Gastroesophageal sphincter (tissue), 4 donors: ENCODE results near the gene APOBEC3A. TPM values are rescaled to one million over a fixed set of nuclear protein-coding genes. Genes with fewer than 3 reads are reported as not detected.

Experiments used
- ATAC-seq: fragments of 150-250 bp; one replicate; pipeline ENCODE4 v1.9.1; 2016; ENCODE audit warnings: mild to moderate bottlenecking, moderate library complexity
- H3K27ac ChIP-seq, 4 donors: fragments of 200-600 bp; sonication (generic) in 3 of 4; 1 replicate in 3 of 4; 2 replicates in 1 of 4; pipeline ENCODE4 v1.5.1; 2016 to 2019
- H3K27me3 ChIP-seq: fragments of 200-600 bp; sonication (generic); one replicate; pipeline ENCODE4 v1.5.1; 2019
- H3K36me3 ChIP-seq, 2 donors: fragments of 200-600 bp; sonication (generic); one replicate each; pipeline ENCODE4 v1.5.1; 2019; ENCODE audit warnings: control low read depth in 1 of 2
- H3K4me1 ChIP-seq, 3 donors: fragments of 200-600 bp; sonication (generic); 1 replicate in 2 of 3; 2 replicates in 1 of 3; pipeline ENCODE4 v1.5.1; 2016 to 2019; ENCODE audit warnings: control low read depth in 2 of 3
- H3K4me3 ChIP-seq, 2 donors: fragments of 200-600 bp; sonication (generic); one replicate each; pipeline ENCODE4 v1.5.1; 2019; ENCODE audit warnings: mild to moderate bottlenecking in 1 of 2, moderate library complexity in 1 of 2
- H3K9me3 ChIP-seq, 3 donors: fragments of 200-600 bp; sonication (generic); one replicate each; pipeline ENCODE4 v1.5.1; 2017 to 2019; ENCODE audit warnings: control low read depth in 2 of 3
- EP300 ChIP-seq: sonication (generic); formaldehyde crosslinking; IDR thresholded peaks from one replicate; pipeline ENCODE4 v1.6.1; 2017; ENCODE audit warnings: antibody characterized with exemption, mild to moderate bottlenecking
- POLR2A ChIP-seq, 2 donors: fragments of 450-650 bp; IDR thresholded peaks; one replicate each; pipeline ENCODE4 v1.6.1; 2017; ENCODE audit warnings: antibody characterized with exemption in 2 of 2, mild to moderate bottlenecking in 2 of 2, moderate library complexity in 1 of 2
- POLR2AphosphoS5 ChIP-seq: sonication (generic); formaldehyde crosslinking; IDR thresholded peaks from one replicate; pipeline ENCODE4 v1.6.1; 2017; ENCODE audit warnings: antibody characterized with exemption
- WGBS, 2 donors: methylation state at CpG; one replicate each; pipeline ENCODE4 v1.1.5; 2018; ENCODE audit warnings: low coverage in 1 of 2; 5-methylcytosine and 5-hydroxymethylcytosine counted together
- total RNA-seq, 4 donors: library from RNA; depleted of rRNA; stranded (reverse); fragments of >200 nt; gene quantifications; one replicate each; pipeline ENCODE4 v1.1.0, GENCODE V29; 2016
- TF ChIP-seq, protein P1 (sequence below), 4 experiments: fragments of 200-600 bp in 2 of 4; fragments of 450-650 bp in 2 of 4; sonication (generic) in 1 of 4; IDR thresholded peaks; one replicate each; pipeline ENCODE4 v1.5.1; 2017 to 2019; ENCODE audit warnings: antibody characterized with exemption in 4 of 4, mild to moderate bottlenecking in 2 of 4, moderate library complexity in 2 of 4

APOBEC3A gene
- total RNA-seq, 4 donors from 2014 or later = 0.35 to 4.4 TPM; not detected in 2

DNA sequence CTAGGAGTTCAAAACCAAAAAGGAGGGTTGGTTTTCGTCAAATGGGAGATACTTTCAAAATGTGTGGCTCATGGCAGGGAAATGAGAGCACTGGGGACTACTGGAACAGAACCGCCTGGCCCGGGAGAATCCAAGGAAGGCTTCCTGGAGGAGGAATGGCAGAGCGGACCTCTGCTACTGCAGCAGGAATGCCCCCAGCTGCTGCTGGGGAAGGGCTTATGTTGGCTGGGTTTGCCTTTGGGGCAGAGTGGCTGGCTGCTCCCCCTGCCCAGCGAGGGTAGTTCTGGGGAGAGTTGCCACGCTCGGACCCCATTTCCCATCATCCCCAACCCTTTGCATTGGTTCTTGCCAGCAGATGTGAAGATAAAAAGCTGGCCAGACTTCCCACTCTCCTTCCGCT, 10.6 kb upstream of the APOBEC3A start:
- Histone ChIP-seq H3K36me3 (no peaks in the 10 kb centered on the region), H3K4me3 (no peak overlapping the region), H3K9me3 (no peaks in the 10 kb centered on the region), H3K27ac (no peak overlapping the region), H3K4me1 (no peaks in the 10 kb centered on the region), H3K27me3 (peaks cover 42% of the 10 kb centered on the region)
- TF ChIP-seq, protein P1, sequence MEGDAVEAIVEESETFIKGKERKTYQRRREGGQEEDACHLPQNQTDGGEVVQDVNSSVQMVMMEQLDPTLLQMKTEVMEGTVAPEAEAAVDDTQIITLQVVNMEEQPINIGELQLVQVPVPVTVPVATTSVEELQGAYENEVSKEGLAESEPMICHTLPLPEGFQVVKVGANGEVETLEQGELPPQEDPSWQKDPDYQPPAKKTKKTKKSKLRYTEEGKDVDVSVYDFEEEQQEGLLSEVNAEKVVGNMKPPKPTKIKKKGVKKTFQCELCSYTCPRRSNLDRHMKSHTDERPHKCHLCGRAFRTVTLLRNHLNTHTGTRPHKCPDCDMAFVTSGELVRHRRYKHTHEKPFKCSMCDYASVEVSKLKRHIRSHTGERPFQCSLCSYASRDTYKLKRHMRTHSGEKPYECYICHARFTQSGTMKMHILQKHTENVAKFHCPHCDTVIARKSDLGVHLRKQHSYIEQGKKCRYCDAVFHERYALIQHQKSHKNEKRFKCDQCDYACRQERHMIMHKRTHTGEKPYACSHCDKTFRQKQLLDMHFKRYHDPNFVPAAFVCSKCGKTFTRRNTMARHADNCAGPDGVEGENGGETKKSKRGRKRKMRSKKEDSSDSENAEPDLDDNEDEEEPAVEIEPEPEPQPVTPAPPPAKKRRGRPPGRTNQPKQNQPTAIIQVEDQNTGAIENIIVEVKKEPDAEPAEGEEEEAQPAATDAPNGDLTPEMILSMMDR (IDR thresholded peaks at IDR 0.05) = no peak
- no peak for TF ChIP-seq POLR2AphosphoS5
- TF ChIP-seq POLR2A (IDR thresholded peaks at IDR 0.05) = no peak
- TF ChIP-seq EP300 = no peak
- WGBS, 2 donors = 82% methylated on average over 6 of the region's 8 CpGs; no CpG with 5 or more reads in 1 of the 2 donors
- ATAC-seq = no peak

DNA sequence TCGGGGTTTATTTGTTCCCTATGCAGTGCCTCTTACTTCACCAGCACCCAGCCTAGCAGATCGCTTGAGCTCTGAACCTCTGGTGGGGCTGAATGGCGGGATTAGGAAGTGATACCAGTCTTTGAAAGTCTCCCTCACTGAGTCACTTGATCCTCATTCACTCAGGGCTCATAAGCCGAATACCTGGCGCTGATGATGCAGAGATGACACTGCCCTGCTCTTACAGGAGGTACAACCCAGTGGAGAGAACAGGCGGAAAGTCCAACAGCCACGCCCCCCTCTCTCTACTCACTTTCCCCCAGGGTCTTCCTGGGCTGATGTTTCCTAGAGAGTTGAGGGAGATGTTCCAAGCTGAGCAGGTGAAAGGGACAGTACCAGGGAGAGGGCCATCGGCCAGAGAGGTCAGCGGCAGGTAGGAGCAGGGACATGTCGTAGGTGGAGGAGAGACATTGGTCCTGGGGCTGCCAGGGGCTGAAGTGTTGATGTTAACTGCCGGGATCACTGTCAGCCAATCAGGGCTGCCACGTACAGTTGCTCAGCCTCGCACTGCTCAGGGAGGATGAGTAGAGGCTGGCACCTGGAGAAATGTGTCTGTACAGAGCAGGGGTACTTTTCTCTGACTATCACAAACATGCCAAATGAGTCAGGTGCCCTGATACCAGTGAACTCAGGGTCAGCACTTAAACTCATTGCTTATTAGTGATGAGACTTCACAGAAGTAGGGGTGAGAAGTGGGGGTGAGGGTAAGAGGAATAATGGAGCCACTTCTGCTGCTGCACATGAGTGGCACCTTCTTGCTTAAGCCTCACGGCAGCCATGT, 9.9 kb upstream of the APOBEC3A start:
- Histone ChIP-seq H3K9me3 (no peaks in the 10 kb centered on the region), H3K27me3 (peaks cover 42% of the 10 kb centered on the region), H3K27ac (no peak overlapping the region), H3K4me1 (no peaks in the 10 kb centered on the region), H3K36me3 (no peaks in the 10 kb centered on the region), H3K4me3 (no peak overlapping the region)
- no peak for ATAC-seq
- 80 to 81% methylated on average over 5 to 8 of the region's 14 CpGs for WGBS, 2 donors
- TF ChIP-seq POLR2A (IDR thresholded peaks at IDR 0.05) = no peak
- TF ChIP-seq POLR2AphosphoS5 = no peak

DNA sequence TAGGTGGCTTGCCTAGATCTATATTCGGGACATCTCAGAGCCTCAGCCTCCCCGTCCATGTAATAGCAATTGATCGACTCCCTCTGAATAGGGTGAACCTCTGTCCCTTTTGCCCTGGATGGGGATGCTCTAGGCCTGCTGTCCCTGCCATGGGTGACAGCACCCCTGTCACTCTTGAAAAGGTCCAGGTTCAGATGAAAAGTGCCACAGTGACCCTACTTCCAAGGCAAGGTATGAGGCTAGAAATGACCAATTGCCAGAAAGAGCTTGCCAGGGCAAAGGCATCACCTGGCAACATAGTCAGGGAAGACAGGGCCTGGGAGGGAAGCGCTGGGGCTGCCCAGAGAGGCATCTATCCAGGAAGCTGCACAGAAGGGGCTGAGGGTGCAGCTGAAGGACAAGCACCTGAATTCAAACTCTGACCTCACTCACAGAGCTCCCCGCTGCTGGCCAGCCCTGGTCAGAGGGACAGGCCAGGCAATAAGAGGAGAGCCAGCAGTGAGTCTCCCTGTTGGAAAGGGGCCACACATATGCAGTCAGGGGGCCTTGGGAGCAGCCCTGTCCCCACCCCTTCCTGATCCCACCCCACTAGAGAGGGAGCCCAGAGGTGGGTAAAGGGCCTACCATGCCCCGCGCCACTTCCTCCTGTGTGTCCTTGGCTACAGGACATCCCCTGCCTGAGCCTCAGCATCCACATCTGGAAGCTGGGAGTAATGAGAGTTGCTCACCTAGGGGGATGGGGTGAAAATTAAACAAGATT, 9.0 kb upstream of the APOBEC3A start:
- no peak for ATAC-seq
- WGBS, 2 donors = 83 to 93% methylated on average over 1 to 3 of the region's 7 CpGs
- Histone ChIP-seq H3K4me3 (no peak overlapping the region), H3K4me1 (no peaks in the 10 kb centered on the region), H3K27ac (no peak overlapping the region), H3K36me3 (no peaks in the 10 kb centered on the region), H3K9me3 (no peaks in the 10 kb centered on the region), H3K27me3 (peaks cover 34% of the 10 kb centered on the region)
- TF ChIP-seq POLR2A (IDR thresholded peaks at IDR 0.05) = no peak
- no peak for TF ChIP-seq POLR2AphosphoS5
- TF ChIP-seq EP300 = no peak
- TF ChIP-seq, protein P1 (IDR thresholded peaks at IDR 0.05) = no peak

DNA sequence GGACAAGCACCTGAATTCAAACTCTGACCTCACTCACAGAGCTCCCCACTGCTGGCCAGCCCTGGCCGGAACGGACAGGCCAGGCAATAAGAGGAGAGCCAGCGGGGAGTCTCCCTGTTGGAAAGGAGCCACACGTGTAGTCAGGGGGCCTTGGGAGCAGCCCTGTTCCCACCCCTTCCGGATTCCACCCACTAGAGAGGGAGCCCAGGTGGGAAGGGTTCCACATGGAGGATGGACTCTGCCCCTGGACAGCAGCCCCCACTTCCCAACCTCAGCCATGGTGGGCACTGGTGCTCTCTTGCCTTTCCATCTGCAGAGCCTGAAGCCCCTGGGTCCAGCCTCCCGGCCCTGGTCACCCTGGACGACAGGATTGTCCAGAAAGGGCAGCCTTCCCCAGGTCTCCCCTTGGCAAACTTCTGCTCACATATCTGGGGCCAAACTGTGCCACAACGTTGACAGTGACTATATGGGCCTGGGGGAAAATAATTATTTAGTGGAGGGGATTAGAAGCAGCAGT, 7.5 kb upstream of the APOBEC3A start:
- Histone ChIP-seq H3K36me3 (no peaks in the 10 kb centered on the region), H3K27ac (no peak overlapping the region), H3K4me3 (no peak overlapping the region), H3K27me3 (peaks cover 20% of the 10 kb centered on the region), H3K4me1 (no peaks in the 10 kb centered on the region), H3K9me3 (no peaks in the 10 kb centered on the region)
- no peak for ATAC-seq
- TF ChIP-seq POLR2AphosphoS5 (no peak), POLR2A (IDR thresholded peaks at IDR 0.05) (no peak), EP300 (no peak)
- TF ChIP-seq, protein P1 (IDR thresholded peaks at IDR 0.05) = no peak
- WGBS, 2 donors = 54% methylated on average over 5 of the region's 8 CpGs; no CpG with 5 or more reads in 1 of the 2 donors

DNA sequence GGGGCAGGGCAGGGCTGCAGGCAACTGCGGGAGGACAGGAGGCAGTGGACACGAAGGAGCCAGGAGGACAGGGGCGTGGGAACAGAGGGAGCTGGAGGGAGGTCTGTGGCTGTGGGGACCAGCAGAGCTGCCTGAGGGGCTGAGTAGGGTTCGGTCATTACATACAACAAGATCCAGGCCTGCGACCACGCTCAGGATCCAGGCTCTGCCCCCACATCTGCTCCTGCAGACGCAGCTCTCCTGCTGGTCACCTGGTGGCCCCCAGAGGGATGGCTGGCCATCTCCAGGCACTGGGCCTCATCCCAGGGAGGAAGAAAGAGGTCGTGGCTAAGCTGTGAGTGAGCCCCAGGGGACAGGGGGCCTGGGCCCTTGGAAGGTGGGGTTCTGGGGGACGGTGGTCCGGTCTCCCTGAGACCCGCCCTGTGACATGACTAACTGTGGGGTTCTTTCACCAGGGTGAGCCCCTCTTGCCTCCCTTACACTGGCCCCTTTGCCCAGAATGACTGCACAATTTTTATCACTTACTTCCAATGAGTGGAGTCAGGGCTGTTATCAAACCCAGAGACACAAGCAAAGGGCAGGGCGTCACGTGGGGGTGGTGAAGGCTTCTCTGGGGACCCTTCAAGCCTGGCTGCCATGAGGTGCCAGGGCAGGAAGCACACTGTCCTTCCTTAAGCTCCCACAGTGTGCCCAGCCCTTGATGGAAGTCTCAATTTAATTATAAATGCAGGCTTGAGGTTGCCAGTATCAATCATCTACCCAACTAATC, 6.7 kb upstream of the APOBEC3A start:
- whole genome bisulfite sequencing, 2 donors = 71 to 79% methylated on average over 4 to 13 of the region's 13 CpGs
- ATAC-seq = no peak
- no peaks in the 10 kb centered on the region for H3K4me1 ChIP-seq
- no peak overlapping the region for H3K27ac ChIP-seq
- no peak overlapping the region for H3K4me3 ChIP-seq
- H3K36me3 ChIP-seq = no peaks in the 10 kb centered on the region
- peaks cover 16% of the 10 kb centered on the region for H3K27me3 ChIP-seq
- TF ChIP-seq, protein P1 (IDR thresholded peaks at IDR 0.05) = no peak
- TF ChIP-seq EP300 (no peak), POLR2A (IDR thresholded peaks at IDR 0.05) (no peak), POLR2AphosphoS5 (no peak)
- H3K9me3 ChIP-seq = no peaks in the 10 kb centered on the region
